ENCODE data around the gene ENC1. TPM values are rescaled to one million over a fixed set of nuclear protein-coding genes. Genes with fewer than 3 reads are reported as not detected.

The ENC1 gene
- total and polyA plus RNA-seq, 8 donors = 21.3 to 63.1 (median 27.3) TPM

- TF ChIP-seq CTCF (IDR thresholded peaks at IDR 0.05) = no peak
- no peaks in the 10 kb centered on the region for H3K9me3 ChIP-seq
- intact Hi-C loops (cut with DNase I) = no loop called here
- H3K4me3 ChIP-seq = no peak overlapping the region
- peaks cover 5 to 13% (median 7%) of the 10 kb centered on the region in 3 donors for H3K4me1 ChIP-seq
- no peaks in the 10 kb centered on the region for H3K36me3 ChIP-seq
- no peak for FAIRE-seq
- H3K27ac ChIP-seq = no peak overlapping the region
- ATAC-seq = no peak
- no peak for DNase-seq
- no peaks in the 10 kb centered on the region for H3K27me3 ChIP-seq
These were observed 15.2 kb upstream of the ENC1 start for GRCh38 chr5:74655716-74656115.

- Histone ChIP-seq H3K4me3 (no peak overlapping the region), H3K27ac (no peak overlapping the region), H3K27me3 (no peaks in the 10 kb centered on the region), H3K4me1 (peaks cover 5 to 17% (median 12%) of the 10 kb centered on the region in 3 donors), H3K9me3 (no peaks in the 10 kb centered on the region), H3K36me3 (no peaks in the 10 kb centered on the region)
- 90 to 91% methylated on average over 6 of the region's 6 CpGs for WGBS, 2 donors
- no peak for TF ChIP-seq CTCF (IDR thresholded peaks at IDR 0.05)
- FAIRE-seq (no peak), ATAC-seq (no peak), DNase-seq (no peak)
- intact Hi-C loops (cut with DNase I) = no loop called here
These were observed 14.7 kb upstream of the ENC1 start for GRCh38 chr5:74655206-74655605.

GRCh38 chr5:74653991-74654390 is 13.5 kb upstream of the ENC1 start:
- ATAC-seq (no peak), DNase-seq (no peak), FAIRE-seq (no peak)
- Histone ChIP-seq H3K9me3 (no peaks in the 10 kb centered on the region), H3K27ac (no peak overlapping the region), H3K36me3 (no peaks in the 10 kb centered on the region), H3K4me1 (peaks cover 5 to 29% (median 24%) of the 10 kb centered on the region in 3 donors), H3K4me3 (no peak overlapping the region), H3K27me3 (no peaks in the 10 kb centered on the region)
- intact Hi-C loops (cut with DNase I) = no loop called here
- no peak for TF ChIP-seq CTCF (IDR thresholded peaks at IDR 0.05)
- 84 to 85% methylated on average over 5 of the region's 5 CpGs for WGBS, 2 donors

GRCh38 chr5:74652576-74652975 is 12.0 kb upstream of the ENC1 start:
- no peak for DNase-seq
- no peak for TF ChIP-seq CTCF (IDR thresholded peaks at IDR 0.05)
- no peak for FAIRE-seq
- H3K27ac ChIP-seq = peak overlapping the region; percentile 10 to 70 (median 45)
- no peak for ATAC-seq
- peaks cover 5 to 33% (median 30%) of the 10 kb centered on the region in 3 donors for H3K4me1 ChIP-seq
- H3K4me3 ChIP-seq = no peak overlapping the region
- intact Hi-C loops (cut with DNase I) = no loop called here
- H3K36me3 ChIP-seq = no peaks in the 10 kb centered on the region
- H3K27me3 ChIP-seq = no peaks in the 10 kb centered on the region
- WGBS, 2 donors = 89 to 95% methylated on average over 3 of the region's 3 CpGs
- H3K9me3 ChIP-seq = no peaks in the 10 kb centered on the region

- H3K4me3 ChIP-seq = no peak overlapping the region
- DNase-seq = peak in 3 of 6 donors; percentile 51 to 60 (median 53)
- peak; percentile 76 to 81 (median 78) for ATAC-seq
- peaks cover 5 to 33% (median 30%) of the 10 kb centered on the region in 3 donors for H3K4me1 ChIP-seq
- intact Hi-C loops (cut with DNase I) = no loop called here
- H3K36me3 ChIP-seq = no peaks in the 10 kb centered on the region
- 19 to 21% methylated on average over 3 of the region's 3 CpGs for WGBS, 2 donors
- peak overlapping the region; percentile 10 to 76 (median 42) for H3K27ac ChIP-seq
- TF ChIP-seq CTCF (IDR thresholded peaks at IDR 0.05) = no peak
- H3K27me3 ChIP-seq = no peaks in the 10 kb centered on the region
- no peaks in the 10 kb centered on the region for H3K9me3 ChIP-seq
- no peak for FAIRE-seq
These were observed 11.2 kb upstream of the ENC1 start for GRCh38 chr5:74651710-74652109.

All from pancreas (tissue), 10 donors.